ENCODE results near the gene CDAN1.
"Not testable (repeated sequence)": the region's sequence is repeated elsewhere in the genome, so short reads cannot be mapped to it uniquely, and the experiment has no call there.

The CDAN1 gene

GRCh38 chr15:42687740-42688139 lies 49.2 kb downstream of the CDAN1 start (continued):
- TF ChIP-seq OSR1 (CRISPR knock-in tag; IDR thresholded peaks at IDR 0.05): no peak
- no peak for TF ChIP-seq ARNTL (CRISPR knock-in tag; IDR thresholded peaks at IDR 0.05; ENCODE audit: borderline replicate concordance, low read depth)

GRCh38 chr15:42686281-42686680 lies 50.6 kb downstream of the CDAN1 start:
- no peak for ATAC-seq
- TF ChIP-seq PATZ1 (CRISPR knock-in tag; IDR thresholded peaks at IDR 0.05; ENCODE audit: borderline replicate concordance) (no peak), ZNF70 (CRISPR knock-in tag; IDR thresholded peaks at IDR 0.05) (no peak), CSRNP3 (CRISPR knock-in tag; IDR thresholded peaks at IDR 0.05) (no peak), TCF4 (CRISPR knock-in tag; IDR thresholded peaks at IDR 0.05; ENCODE audit: borderline replicate concordance) (no peak), ZNF565 (CRISPR knock-in tag; conservative IDR thresholded peaks at IDR 0.05; ENCODE audit: low read depth) (no peak), SNAI2 (CRISPR knock-in tag; IDR thresholded peaks at IDR 0.05) (no peak), GLIS3 (CRISPR knock-in tag; IDR thresholded peaks at IDR 0.05) (no peak), TSHZ2 (CRISPR knock-in tag; IDR thresholded peaks at IDR 0.05) (no peak), OSR1 (CRISPR knock-in tag; IDR thresholded peaks at IDR 0.05) (no peak), ZFP30 (CRISPR knock-in tag; IDR thresholded peaks at IDR 0.05) (no peak), ESRRG (CRISPR knock-in tag; IDR thresholded peaks at IDR 0.05) (no peak), CSDC2 (CRISPR knock-in tag; IDR thresholded peaks at IDR 0.05) (no peak), PPARA (CRISPR knock-in tag; IDR thresholded peaks at IDR 0.05; ENCODE audit: borderline replicate concordance) (no peak), RARB (CRISPR knock-in tag; IDR thresholded peaks at IDR 0.05) (no peak), ZNF8 (CRISPR knock-in tag; IDR thresholded peaks at IDR 0.05) (no peak), TOX (CRISPR knock-in tag; IDR thresholded peaks at IDR 0.05; ENCODE audit: borderline replicate concordance) (no peak), POU6F1 (CRISPR knock-in tag; IDR thresholded peaks at IDR 0.05; ENCODE audit: borderline replicate concordance, low read depth) (no peak)

- ATAC-seq: no peak
- no peak for TF ChIP-seq POU6F1 (CRISPR knock-in tag; IDR thresholded peaks at IDR 0.05; ENCODE audit: borderline replicate concordance, low read depth)
- TF ChIP-seq BACH2 (CRISPR knock-in tag; IDR thresholded peaks at IDR 0.05; ENCODE audit: borderline replicate concordance): no peak
Measured at GRCh38 chr15:42681119-42681518, 55.8 kb downstream of the CDAN1 start.

GRCh38 chr15:42680142-42680482 lies 56.8 kb downstream of the CDAN1 start:
- not testable (repeated sequence) for ATAC-seq
